Fibroblast of villous mesenchyme (primary cell): Measurements from ENCODE around the gene VWA5B1. TPM values are rescaled to one million over a fixed set of nuclear protein-coding genes. Genes with fewer than 3 reads are reported as not detected.

Experiments
- DNase-seq: peaks from one replicate; pipeline ENCODE4 v3.0.0-alpha.2; 2010; ENCODE audit warnings: low read depth
- H3K4me3 ChIP-seq: 2 replicates; pipeline ENCODE4 v1.5.1; 2011; ENCODE audit warnings: low read depth, mild to moderate bottlenecking, low read length
- total RNA-seq: library from RNA; depleted of rRNA; stranded (reverse); fragments of >200 nt; gene quantifications from 2 replicates; pipeline ENCODE4 v1.2.3, GENCODE V29; 2012
- TF ChIP-seq, protein P1 (sequence below): IDR thresholded peaks from 2 replicates; pipeline ENCODE4 v1.5.1; 2012; ENCODE audit warnings: low read depth, mild to moderate bottlenecking, low read length; ENCODE audit not compliant: insufficient read depth

VWA5B1 gene
- total RNA-seq, 1 donor, result not detected

DNA sequence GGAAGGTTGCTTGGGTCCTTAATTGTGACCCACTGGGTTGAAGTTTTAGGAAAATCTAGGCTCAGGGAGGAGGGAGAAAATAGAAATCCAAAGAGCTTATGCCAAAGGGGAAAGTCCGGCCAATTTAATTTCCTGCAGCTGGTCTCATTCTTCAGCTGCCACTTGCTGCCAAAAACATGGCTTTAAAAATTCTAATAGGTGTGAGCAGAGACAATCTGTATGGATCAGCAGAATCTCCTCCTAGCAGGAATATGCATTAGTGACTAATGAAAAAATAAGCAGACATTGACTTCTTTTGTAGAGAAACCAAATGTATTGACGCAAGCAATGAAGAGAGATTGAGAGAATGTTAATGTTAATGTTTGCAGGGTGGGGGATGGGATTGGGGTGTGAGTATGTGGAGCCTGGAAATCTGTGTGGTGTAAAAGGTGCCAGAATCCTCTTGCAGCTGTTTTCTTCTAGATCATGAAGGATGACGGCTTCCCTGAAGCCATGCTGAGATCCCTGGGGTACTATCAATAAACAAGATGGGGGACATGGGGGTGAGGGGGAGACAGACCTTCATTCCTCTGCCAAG lies 35.3 kb downstream of the VWA5B1 start:
- no peak for DNase-seq
- TF ChIP-seq, protein P1, sequence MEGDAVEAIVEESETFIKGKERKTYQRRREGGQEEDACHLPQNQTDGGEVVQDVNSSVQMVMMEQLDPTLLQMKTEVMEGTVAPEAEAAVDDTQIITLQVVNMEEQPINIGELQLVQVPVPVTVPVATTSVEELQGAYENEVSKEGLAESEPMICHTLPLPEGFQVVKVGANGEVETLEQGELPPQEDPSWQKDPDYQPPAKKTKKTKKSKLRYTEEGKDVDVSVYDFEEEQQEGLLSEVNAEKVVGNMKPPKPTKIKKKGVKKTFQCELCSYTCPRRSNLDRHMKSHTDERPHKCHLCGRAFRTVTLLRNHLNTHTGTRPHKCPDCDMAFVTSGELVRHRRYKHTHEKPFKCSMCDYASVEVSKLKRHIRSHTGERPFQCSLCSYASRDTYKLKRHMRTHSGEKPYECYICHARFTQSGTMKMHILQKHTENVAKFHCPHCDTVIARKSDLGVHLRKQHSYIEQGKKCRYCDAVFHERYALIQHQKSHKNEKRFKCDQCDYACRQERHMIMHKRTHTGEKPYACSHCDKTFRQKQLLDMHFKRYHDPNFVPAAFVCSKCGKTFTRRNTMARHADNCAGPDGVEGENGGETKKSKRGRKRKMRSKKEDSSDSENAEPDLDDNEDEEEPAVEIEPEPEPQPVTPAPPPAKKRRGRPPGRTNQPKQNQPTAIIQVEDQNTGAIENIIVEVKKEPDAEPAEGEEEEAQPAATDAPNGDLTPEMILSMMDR, result no peak
- H3K4me3 ChIP-seq, result no peak overlapping the region

DNA sequence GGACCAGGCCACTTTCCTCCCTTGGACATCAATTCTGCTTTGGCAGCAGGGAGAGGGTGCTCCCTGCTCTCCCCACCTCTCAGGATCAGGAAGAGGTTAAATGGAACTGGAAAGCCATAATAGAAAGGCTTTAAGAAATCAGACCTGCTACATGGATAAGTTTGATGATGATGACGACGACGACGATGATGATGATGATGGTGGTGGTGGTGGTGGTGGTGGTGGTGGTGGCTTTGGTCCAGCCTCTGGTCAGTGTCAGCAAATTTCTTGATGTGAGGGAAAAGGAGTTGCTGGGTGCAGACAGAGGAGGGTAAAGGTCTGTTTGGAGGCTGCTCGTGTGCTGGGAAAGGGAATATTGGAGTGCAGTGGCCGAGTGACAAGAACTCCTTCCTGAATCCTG lies 36.8 kb downstream of the VWA5B1 start:
- TF ChIP-seq, protein P1, result no peak
- H3K4me3 ChIP-seq, result no peak overlapping the region
- no peak for DNase-seq

DNA sequence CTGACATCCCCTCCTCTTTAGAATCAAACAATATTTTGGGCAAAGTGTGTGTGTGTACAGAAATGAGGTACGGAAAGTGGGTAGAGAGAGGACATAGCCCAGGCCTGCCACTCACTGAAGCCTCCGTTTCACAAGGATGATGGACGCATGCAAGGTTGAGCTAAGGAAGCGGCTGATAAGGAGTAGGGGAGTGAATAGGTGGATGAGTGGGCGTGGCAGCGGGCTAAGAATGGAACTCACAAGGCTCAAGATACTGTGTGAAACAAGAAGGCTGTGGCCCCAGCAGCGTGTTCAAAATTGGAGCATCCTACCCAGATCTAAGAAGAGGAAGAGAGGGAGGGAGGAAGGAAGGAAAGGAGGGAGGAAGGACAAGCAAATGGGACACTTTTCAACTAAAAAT lies 37.5 kb downstream of the VWA5B1 start:
- H3K4me3 ChIP-seq, result no peak overlapping the region
- DNase-seq, result no peak
- TF ChIP-seq, protein P1, result no peak

DNA sequence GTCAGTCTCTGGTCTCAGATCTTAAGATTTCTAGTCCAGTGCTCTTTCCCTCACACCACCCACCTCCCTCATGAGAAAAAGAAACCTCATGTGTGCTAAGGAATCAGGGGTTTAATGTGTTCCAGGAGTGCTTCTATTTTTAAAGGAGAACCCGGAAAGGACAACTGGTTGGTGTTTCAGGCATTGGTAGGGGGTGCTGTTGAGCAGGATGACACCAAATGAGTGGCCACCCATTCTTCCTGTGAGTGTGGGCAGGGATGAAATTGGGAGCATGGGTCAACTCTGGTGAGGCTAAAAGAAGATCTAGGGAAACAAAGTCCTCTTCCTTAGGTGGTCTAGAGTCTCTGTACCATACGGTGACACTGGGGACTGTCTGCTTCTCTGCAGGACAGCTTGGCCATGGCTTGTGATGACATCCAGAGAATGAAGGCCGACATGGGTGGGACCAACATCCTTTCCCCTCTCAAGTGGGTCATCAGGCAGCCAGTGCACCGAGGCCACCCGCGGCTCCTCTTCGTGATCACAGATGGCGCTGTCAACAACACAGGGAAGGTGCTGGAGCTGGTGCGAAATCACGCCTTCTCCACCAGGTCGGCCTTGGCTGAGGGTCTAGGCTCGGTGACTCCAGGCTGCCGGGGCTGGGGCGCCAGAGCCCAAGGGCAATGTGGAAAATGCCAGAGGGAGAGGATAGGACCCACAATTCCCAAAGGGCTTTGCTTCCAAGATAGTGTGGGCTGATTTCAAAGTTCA lies 39.3 kb downstream of the VWA5B1 start:
- TF ChIP-seq, protein P1, result peak; percentile 22
- H3K4me3 ChIP-seq, result no peak overlapping the region
- DNase-seq, result no peak

DNA sequence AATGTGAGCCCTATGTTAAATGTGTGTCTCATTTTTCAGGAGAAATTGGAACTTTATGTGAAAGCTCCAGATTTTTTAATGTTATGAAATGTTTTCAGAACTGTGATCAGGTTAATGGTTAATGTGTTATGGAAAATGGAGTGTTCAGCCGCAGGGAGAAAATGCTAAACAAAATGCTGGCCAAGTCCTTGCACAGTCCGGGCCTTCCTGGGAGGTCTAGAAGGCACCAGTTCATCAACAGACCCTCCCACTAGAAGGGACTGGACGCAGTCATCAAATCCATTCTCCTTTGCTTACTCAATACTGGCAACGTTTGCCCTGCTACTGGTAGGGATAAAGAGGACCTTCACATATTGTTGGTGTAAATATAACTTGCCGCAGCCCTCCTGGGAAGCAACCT lies 43.4 kb downstream of the VWA5B1 start:
- no peak for DNase-seq
- TF ChIP-seq, protein P1, result no peak
- H3K4me3 ChIP-seq, result no peak overlapping the region

DNA sequence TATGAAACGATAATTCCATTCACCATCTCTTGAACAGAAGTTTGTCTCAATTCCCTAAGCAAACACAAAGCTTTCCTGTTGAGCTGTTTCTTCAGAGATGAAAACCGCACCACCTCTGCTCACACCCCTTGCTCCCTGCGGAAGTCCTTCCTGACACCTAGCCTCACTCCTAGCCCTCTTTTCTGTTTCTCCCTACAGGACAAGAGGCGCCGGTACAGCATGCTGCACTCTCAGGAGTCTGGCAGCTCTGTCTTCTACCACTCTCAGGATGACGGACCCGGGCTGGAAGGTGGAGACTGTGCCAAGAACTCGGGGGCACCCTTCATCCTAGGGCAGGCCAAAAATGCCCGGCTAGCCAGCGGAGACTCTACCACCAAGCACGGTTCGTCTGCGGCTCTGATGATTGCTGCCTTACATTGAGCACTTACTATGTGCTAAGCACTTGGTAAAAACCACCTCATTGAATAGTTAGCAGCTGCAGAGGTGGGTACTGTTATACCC lies 45.5 kb downstream of the VWA5B1 start:
- no peak for DNase-seq
- TF ChIP-seq, protein P1, result no peak
- no peak overlapping the region for H3K4me3 ChIP-seq
